Gastrocnemius medialis (tissue), 4 donors: Measurements from ENCODE around the gene NOXRED1. TPM values are rescaled to one million over a fixed set of nuclear protein-coding genes. Genes with fewer than 3 reads are reported as not detected.

Source experiments
- ATAC-seq, 2 donors: fragments of 150-250 bp; one replicate each; pipeline ENCODE4 v1.9.1; 2016
- DNase-seq, 2 donors: peaks; one replicate each; pipeline ENCODE4 v3.0.0-alpha.2; 2019
- H3K27ac ChIP-seq, 4 donors: fragments of 200-600 bp; sonication (generic); 1 replicate in 1 of 4; 2 replicates in 3 of 4; pipeline ENCODE4 v1.5.1; 2016 to 2018; ENCODE audit warnings: mild to moderate bottlenecking in 2 of 4, moderate library complexity in 1 of 4
- H3K27me3 ChIP-seq, 3 donors: fragments of 200-600 bp; sonication (generic) in 2 of 3; 1 replicate in 1 of 3; 2 replicates in 2 of 3; pipeline versions ENCODE4 v1.5.1 to v1.6.0; 2016 to 2019; ENCODE audit warnings: mild to moderate bottlenecking in 1 of 3, moderate library complexity in 1 of 3
- H3K36me3 ChIP-seq, 2 donors: fragments of 200-600 bp; sonication (generic) in 1 of 2; one replicate each; pipeline ENCODE4 v1.5.1; 2017 to 2018
- H3K4me1 ChIP-seq, 2 donors: fragments of 200-600 bp; sonication (generic) in 1 of 2; one replicate each; pipeline ENCODE4 v1.5.1; 2016 to 2017; ENCODE audit warnings: mild to moderate bottlenecking in 2 of 2
- H3K4me3 ChIP-seq, 4 donors: fragments of 200-600 bp; sonication (generic) in 3 of 4; 1 replicate in 1 of 4; 2 replicates in 3 of 4; pipeline ENCODE4 v1.5.1; 2016 to 2019; ENCODE audit warnings: mild to moderate bottlenecking in 2 of 4
- H3K9me3 ChIP-seq, 3 donors: fragments of 200-600 bp; sonication (generic) in 2 of 3; 1 replicate in 1 of 3; 2 replicates in 2 of 3; pipeline ENCODE4 v1.5.1; 2016 to 2019
- CTCF ChIP-seq, 5 experiments: fragments of 450-650 bp in 3 of 5; fragments of 200-600 bp in 2 of 5; sonication (generic) in 2 of 5; IDR thresholded peaks in 4 of 5; conservative IDR thresholded peaks in 1 of 5; 1 replicate in 4 of 5; 2 replicates in 1 of 5; pipeline ENCODE4 v1.5.1; 2016 to 2019; ENCODE audit warnings: antibody characterized with exemption in 5 of 5, mild to moderate bottlenecking in 3 of 5, moderate library complexity in 3 of 5
- POLR2A ChIP-seq, 2 donors: fragments of 450-650 bp; IDR thresholded peaks; one replicate each; pipeline ENCODE4 v1.6.1; 2017; ENCODE audit warnings: antibody characterized with exemption in 2 of 2, mild to moderate bottlenecking in 2 of 2, moderate library complexity in 2 of 2
- in situ Hi-C, 4 donors: fragments of 200-750 bp; cut with MboI; loops; one replicate each; pipeline versions ENCODE4 v1.15.0 to v1.8.0; 2017; ENCODE audit warnings: low sequenced_read_pairs in 4 of 4
- intact Hi-C: fragments of 100-400 bp; cut with DNase I; formaldehyde crosslinking; loops from one replicate; pipeline ENCODE4 v1.15.1; 2023; ENCODE audit warnings: low total_unique reads
- total RNA-seq, 4 donors: library from RNA; depleted of rRNA; stranded (reverse); fragments of >200 nt; gene quantifications; one replicate each; pipeline versions ENCODE4 v1.1.0 to v1.2.3, GENCODE V29; 2016

NOXRED1 gene
- total RNA-seq, 4 donors from 2014 or later = not detected

GRCh38 chr14:77467801-77468200, 44.5 kb upstream of the NOXRED1 start:
- H3K27me3 ChIP-seq = no peaks in the 10 kb centered on the region
- no peak overlapping the region for H3K4me3 ChIP-seq
- H3K4me1 ChIP-seq = no peaks in the 10 kb centered on the region
- H3K36me3 ChIP-seq = peaks cover 6 to 67% of the 10 kb centered on the region in 2 donors
- no peak overlapping the region for H3K27ac ChIP-seq
- no peaks in the 10 kb centered on the region for H3K9me3 ChIP-seq
- no peak for TF ChIP-seq POLR2A (IDR thresholded peaks at IDR 0.05)
- no peak for TF ChIP-seq CTCF (IDR thresholded peaks at IDR 0.05 in 4 of 5, conservative IDR thresholded peaks at IDR 0.05 in 1 of 5)
- ATAC-seq (no peak), DNase-seq (no peak)
- in situ Hi-C loops = loop anchor here in 3 of 4 donors (25.0 kb wide), 2 partner anchors 244 to 356 kb away; partner anchors contain the start of genes ALKBH1 (in 3 of the 3) and SLIRP (in 3 of the 3)
- intact Hi-C loops = no loop called here

DNA sequence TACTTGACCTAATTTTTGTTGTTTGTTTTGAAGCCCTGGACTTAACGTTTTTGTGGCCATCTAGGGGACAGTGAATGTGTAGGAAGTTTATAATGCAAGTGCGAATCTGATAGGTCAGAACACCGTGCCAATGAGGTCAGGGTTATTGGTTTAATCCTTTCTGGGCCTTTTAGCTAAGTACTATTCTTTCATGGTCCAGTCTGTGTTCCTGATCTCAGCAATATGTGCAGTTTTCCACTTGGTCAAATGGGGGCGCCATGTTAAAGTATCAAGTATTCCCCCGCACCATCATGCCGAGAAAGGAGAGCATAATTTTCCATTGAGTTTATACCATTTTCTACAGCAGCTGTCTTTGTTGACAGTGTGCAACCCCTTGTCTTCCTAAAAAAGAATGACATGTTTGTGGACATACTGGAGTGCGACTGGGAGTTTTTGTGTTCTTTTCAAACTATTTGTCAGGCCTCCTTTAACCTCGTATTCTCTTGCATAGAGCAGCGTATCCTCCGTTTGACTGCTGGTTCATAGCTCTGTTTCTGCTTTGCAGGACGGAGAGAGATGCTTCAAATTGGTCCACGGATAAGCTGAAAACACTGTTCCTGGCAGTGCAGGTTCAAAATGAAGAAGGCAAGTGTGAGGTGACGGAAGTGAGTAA, 35.9 kb upstream of the NOXRED1 start:
- H3K9me3 ChIP-seq = no peaks in the 10 kb centered on the region
- TF ChIP-seq CTCF (IDR thresholded peaks at IDR 0.05 in 4 of 5, conservative IDR thresholded peaks at IDR 0.05 in 1 of 5) (peak in 4 of 5 experiments; percentile 17 to 55 (median 36)), POLR2A (IDR thresholded peaks at IDR 0.05) (no peak)
- intact Hi-C loops = loop anchor here (2.0 to 5.0 kb wide), 3 partner anchors 157 to 642 kb away; no protein-coding TSS in a partner anchor
- DNase-seq (no peak), ATAC-seq (no peak)
- H3K4me1 ChIP-seq = peaks cover 23 to 25% of the 10 kb centered on the region in 2 donors
- in situ Hi-C loops = loop anchor here (10.0 to 25.0 kb wide), 3 partner anchors 246 to 347 kb away; partner anchors contain the start of genes ALKBH1 (in 4 of the 4) and SLIRP (in 4 of the 4)
- H3K27ac ChIP-seq = peak overlapping the region; percentile 89 to 97 (median 95)
- H3K4me3 ChIP-seq = peak overlapping the region; percentile 90 to 96 (median 94)
- H3K27me3 ChIP-seq = no peaks in the 10 kb centered on the region
- peaks cover 0 to 49% of the 10 kb centered on the region in 2 donors for H3K36me3 ChIP-seq

DNA sequence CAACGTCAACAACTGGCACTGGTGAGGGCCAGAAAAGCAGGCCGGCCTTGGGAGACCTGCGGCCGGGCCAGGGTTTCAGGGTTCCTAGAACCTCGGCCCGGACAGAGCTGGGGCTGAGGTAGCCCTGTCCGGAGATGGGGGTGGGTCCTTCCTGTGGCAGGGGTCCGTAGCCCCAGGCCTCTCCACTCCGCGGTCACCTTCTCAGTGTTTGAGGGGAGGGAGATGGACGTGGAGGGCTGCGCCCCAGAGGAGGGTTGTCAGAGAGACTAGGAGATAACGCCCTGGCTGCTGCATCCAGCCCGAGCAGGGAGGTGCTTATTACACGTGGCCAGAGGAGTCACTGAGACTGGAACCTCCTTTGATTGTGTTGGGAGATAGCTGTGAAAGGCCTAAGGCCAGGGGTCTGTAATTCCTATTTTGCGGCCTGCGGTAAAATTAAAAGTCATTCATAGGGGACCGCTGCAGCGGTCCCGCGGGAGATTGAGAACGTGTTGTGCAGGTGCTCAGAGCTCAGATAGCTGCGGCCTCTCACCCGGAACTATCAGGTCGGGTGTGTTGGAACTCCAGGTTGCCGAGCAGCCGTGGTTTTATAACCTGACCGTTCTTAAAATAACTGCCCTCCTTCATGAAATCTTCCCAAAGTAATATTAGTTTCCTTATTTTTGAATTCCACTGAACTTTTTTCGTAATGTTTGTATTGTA, 35.1 kb upstream of the NOXRED1 start:
- intact Hi-C loops = loop anchor here (1.0 to 5.0 kb wide), 4 partner anchors 156 to 641 kb away; partner anchors contain the start of gene SPTLC2
- H3K4me1 ChIP-seq = peaks cover 23 to 25% of the 10 kb centered on the region in 2 donors
- H3K27ac ChIP-seq = peak overlapping the region; percentile 89 to 97 (median 95)
- TF ChIP-seq CTCF (IDR thresholded peaks at IDR 0.05 in 4 of 5, conservative IDR thresholded peaks at IDR 0.05 in 1 of 5) = no peak
- TF ChIP-seq POLR2A (IDR thresholded peaks at IDR 0.05) = no peak
- H3K9me3 ChIP-seq = no peaks in the 10 kb centered on the region
- no peaks in the 10 kb centered on the region for H3K27me3 ChIP-seq
- peak overlapping the region; percentile 90 to 96 (median 94) for H3K4me3 ChIP-seq
- peak; percentile 3 to 12 for ATAC-seq
- in situ Hi-C loops = loop anchor here (10.0 to 25.0 kb wide), 3 partner anchors 246 to 346 kb away; partner anchors contain the start of genes ALKBH1 (in 4 of the 4) and SLIRP (in 4 of the 4)
- H3K36me3 ChIP-seq = peaks cover 0 to 41% of the 10 kb centered on the region in 2 donors
- no peak for DNase-seq

DNA sequence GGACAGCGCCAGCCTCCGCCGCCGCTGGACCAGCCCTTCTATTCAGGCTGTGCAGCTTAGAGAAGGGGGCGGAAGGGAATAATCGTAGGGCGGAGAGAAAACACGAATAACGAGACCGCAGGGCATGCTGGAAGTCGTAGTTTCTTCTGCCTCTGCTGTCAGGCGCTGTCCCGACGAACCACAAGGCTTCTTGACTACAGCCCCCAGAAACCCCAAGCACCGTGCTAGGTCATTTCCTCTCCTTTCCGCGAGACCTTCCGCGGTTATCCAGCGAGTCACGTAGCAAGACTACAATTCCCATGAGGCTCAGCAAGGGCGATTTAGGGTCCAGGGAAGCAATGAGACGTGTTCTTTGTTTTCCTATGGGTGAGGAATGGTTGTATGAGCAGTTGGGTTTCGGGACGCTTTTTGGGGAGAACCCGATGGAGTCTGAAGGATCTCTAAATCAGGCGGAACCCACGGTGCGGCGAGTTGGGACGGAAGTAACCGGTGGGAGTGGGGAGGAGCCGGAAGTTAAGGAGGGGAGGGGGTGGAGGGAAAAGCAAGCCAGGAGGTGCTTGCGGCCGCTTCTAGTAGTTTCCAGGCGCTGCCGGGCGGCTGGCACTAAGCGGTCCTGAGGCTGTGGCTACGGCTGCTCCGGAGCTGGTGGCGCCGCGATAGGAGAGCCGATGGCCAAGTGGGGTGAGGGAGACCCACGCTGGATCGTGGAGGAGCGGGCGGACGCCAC, 34.4 kb upstream of the NOXRED1 start, which contains the start of the genes AHSA1 and VIPAS39:
Gene AHSA1 (plus strand): TSS at position 572 of the 727 bp plus-strand sequence. CDS start 97 bp downstream, at position 669.
Gene VIPAS39 (minus strand): TSS at position 80 of the 727 bp plus-strand sequence. CDS start 3,499 bp downstream, outside the sequence.
- peaks cover 23 to 25% of the 10 kb centered on the region in 2 donors for H3K4me1 ChIP-seq
- peak; percentile 97 to 98 for DNase-seq
- TF ChIP-seq CTCF (IDR thresholded peaks at IDR 0.05 in 4 of 5, conservative IDR thresholded peaks at IDR 0.05 in 1 of 5) = peak in 1 of 5 experiments; percentile 8
- peak; percentile 78 to 82 for TF ChIP-seq POLR2A (IDR thresholded peaks at IDR 0.05)
- H3K27ac ChIP-seq = peak within 1 kb of the TSS; percentile 89 to 97 (median 95)
- H3K4me3 ChIP-seq = peak within 1 kb of the TSS; percentile 90 to 96 (median 94)
- no peaks in the 10 kb centered on the region for H3K27me3 ChIP-seq
- H3K9me3 ChIP-seq = no peaks in the 10 kb centered on the region
- peak; percentile 98 to 99 for ATAC-seq
- H3K36me3 ChIP-seq = peaks cover 0 to 41% of the 10 kb centered on the region in 2 donors
- in situ Hi-C loops = loop anchor here (10.0 to 25.0 kb wide), 3 partner anchors 247 to 345 kb away; partner anchors contain the start of genes ALKBH1 (in 4 of the 4) and SLIRP (in 4 of the 4)
- intact Hi-C loops = loop anchor here (1.0 to 5.0 kb wide), 6 partner anchors 136 to 640 kb away; partner anchors contain the start of genes ADCK1, GSTZ1 and SPTLC2
